OCI-LY7 (cell line): Measurements from ENCODE around the gene GATA5. TPM values are rescaled to one million over a fixed set of nuclear protein-coding genes. Genes with fewer than 3 reads are reported as not detected.

Source experiments
- BruUV-seq: library from RNA; stranded (reverse); fragments of 400-500 nt; replicated peaks from 2 replicates; lab custom pipeline; 2021; lab: Mats Ljungman, UMichigan
- CTCF ChIA-PET: fragments of 300-600 bp; sonication (Branson Sonifier 250); formaldehyde crosslinking; loops from one replicate; lab custom pipeline; 2022; ENCODE audit warnings: antibody characterized with exemption; ENCODE audit not compliant: unreplicated experiment; lab: Charles Lee
- POLR2A ChIA-PET: fragments of 300-600 bp; sonication (Branson Sonifier 250); formaldehyde crosslinking; loops from one replicate; lab custom pipeline; 2022; ENCODE audit warnings: antibody characterized with exemption; lab: Charles Lee
- DNase-seq: peaks from one replicate; pipeline ENCODE4 v3.0.0-alpha.2; 2015; ENCODE audit warnings: low spot score
- H2AFZ ChIP-seq: fragments of 200-600 bp; sonication (generic), shearing (Covaris generic); 2 replicates; pipeline ENCODE4 v1.6.1; 2014; ENCODE audit warnings: mild to moderate bottlenecking, antibody characterized with exemption, low read length, moderate library complexity
- H3K27ac ChIP-seq: fragments of 200-600 bp; sonication (generic); 2 replicates; pipeline ENCODE4 v1.5.1; 2014; ENCODE audit warnings: mixed run types, low read depth, mild to moderate bottlenecking, moderate library complexity, low read length, inconsistent platforms; ENCODE audit not compliant: poor library complexity, severe bottlenecking
- H3K36me3 ChIP-seq: fragments of 200-600 bp; sonication (generic); 2 replicates; pipeline ENCODE4 v1.6.1; 2014; ENCODE audit warnings: mild to moderate bottlenecking, antibody characterized with exemption, low read length, moderate library complexity, mixed read lengths; ENCODE audit not compliant: insufficient read depth
- H3K4me1 ChIP-seq: fragments of 200-600 bp; sonication (generic); 2 replicates; pipeline ENCODE4 v1.5.1; 2014; ENCODE audit warnings: mild to moderate bottlenecking, low read length; ENCODE audit not compliant: insufficient read depth, poor library complexity, severe bottlenecking
- H3K4me2 ChIP-seq: fragments of 200-600 bp; sonication (generic); 2 replicates; pipeline ENCODE4 v1.6.1; 2014; ENCODE audit warnings: mild to moderate bottlenecking, low read length
- H3K4me3 ChIP-seq: fragments of 200-600 bp; sonication (generic); 2 replicates; pipeline ENCODE4 v1.5.1; 2014; ENCODE audit warnings: mild to moderate bottlenecking, low read depth, low read length; ENCODE audit not compliant: poor library complexity, severe bottlenecking
- H3K79me2 ChIP-seq: fragments of 200-600 bp; sonication (generic); 2 replicates; pipeline ENCODE4 v1.6.1; 2016; ENCODE audit warnings: low read depth, mild to moderate bottlenecking, low read length, moderate library complexity, mixed read lengths; ENCODE audit not compliant: insufficient read depth
- H3K9me2 ChIP-seq: fragments of 200-600 bp; sonication (generic); 2 replicates; pipeline ENCODE4 v1.6.1; 2016; ENCODE audit warnings: mild to moderate bottlenecking, low read length, mixed read lengths; ENCODE audit not compliant: insufficient read depth
- H3K9me3 ChIP-seq: fragments of 200-600 bp; sonication (generic); 2 replicates; pipeline ENCODE4 v1.6.1; 2014; ENCODE audit warnings: mild to moderate bottlenecking, mixed run types, low read length, mixed read lengths
- H4K20me1 ChIP-seq: fragments of 200-600 bp; sonication (generic); 2 replicates; pipeline ENCODE4 v1.6.1; 2014; ENCODE audit warnings: mild to moderate bottlenecking, antibody characterized with exemption, low read length, moderate library complexity, mixed read lengths; ENCODE audit not compliant: insufficient read depth
- EZH2phosphoT487 ChIP-seq: fragments of 200-600 bp; sonication (generic); IDR thresholded peaks from 2 replicates; pipeline ENCODE4 v1.6.1; 2018; ENCODE audit warnings: low read depth, borderline replicate concordance, mild to moderate bottlenecking, mixed run types, antibody characterized with exemption, low read length, moderate library complexity, mixed read lengths
- intact Hi-C: fragments of 100-400 bp; cut with micrococcal nuclease; formaldehyde crosslinking; loops from one replicate; pipeline ENCODE4 v1.10.0; 2022; ENCODE audit not compliant: unreplicated experiment
- total RNA-seq, 2 experiments: library from RNA; depleted of rRNA in 1 of 2; stranded (reverse); fragments of >200 nt in 1 of 2; shearing (Covaris generic) in 1 of 2; gene quantifications; 2 replicates each; pipeline ENCODE4 v1.2.3, GENCODE V29; 2014 to 2022
- TF ChIP-seq, protein P1 (sequence below): fragments of 200-600 bp; sonication (generic); conservative IDR thresholded peaks from 2 replicates; pipeline ENCODE4 v1.5.1; 2014; ENCODE audit warnings: mild to moderate bottlenecking, antibody characterized with exemption, low read length, moderate library complexity, mixed read lengths

The GATA5 gene
- total RNA-seq, 2 experiments from 2014 or later: not detected

DNA sequence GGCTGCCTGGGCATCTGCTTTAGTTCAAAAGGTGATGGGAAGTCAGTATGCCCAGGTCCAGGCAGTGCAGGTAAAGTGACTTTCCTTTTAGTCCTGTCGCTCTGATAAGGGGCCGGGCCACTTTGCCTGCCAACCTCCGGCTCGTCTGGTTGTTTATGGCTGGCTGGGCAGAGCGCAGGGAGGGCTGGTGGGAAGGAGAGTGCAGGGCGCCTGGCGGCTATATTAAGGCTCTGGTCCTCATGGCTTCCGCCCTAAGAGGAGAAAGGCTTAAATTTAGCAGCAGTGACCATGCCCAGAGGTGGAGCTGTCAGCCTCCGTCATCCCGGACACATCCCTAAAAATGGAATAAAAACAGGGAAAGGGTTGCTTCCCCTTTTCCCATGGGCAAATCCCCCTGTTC is 14.6 kb downstream of the GATA5 start:
- no peak overlapping the region for H3K27ac ChIP-seq
- ChIA-PET CTCF (no interaction called here), POLR2A (no interaction called here)
- H3K4me3 ChIP-seq: no peak overlapping the region
- H4K20me1 ChIP-seq: no peaks in the 10 kb centered on the region
- intact Hi-C loops: no loop called here
- no peak overlapping the region for H2AFZ ChIP-seq
- H3K4me2 ChIP-seq: no peak overlapping the region
- no peaks in the 10 kb centered on the region for H3K4me1 ChIP-seq
- no peaks in the 10 kb centered on the region for H3K36me3 ChIP-seq
- no peak for TF ChIP-seq EZH2phosphoT487
- TF ChIP-seq, protein P1, sequence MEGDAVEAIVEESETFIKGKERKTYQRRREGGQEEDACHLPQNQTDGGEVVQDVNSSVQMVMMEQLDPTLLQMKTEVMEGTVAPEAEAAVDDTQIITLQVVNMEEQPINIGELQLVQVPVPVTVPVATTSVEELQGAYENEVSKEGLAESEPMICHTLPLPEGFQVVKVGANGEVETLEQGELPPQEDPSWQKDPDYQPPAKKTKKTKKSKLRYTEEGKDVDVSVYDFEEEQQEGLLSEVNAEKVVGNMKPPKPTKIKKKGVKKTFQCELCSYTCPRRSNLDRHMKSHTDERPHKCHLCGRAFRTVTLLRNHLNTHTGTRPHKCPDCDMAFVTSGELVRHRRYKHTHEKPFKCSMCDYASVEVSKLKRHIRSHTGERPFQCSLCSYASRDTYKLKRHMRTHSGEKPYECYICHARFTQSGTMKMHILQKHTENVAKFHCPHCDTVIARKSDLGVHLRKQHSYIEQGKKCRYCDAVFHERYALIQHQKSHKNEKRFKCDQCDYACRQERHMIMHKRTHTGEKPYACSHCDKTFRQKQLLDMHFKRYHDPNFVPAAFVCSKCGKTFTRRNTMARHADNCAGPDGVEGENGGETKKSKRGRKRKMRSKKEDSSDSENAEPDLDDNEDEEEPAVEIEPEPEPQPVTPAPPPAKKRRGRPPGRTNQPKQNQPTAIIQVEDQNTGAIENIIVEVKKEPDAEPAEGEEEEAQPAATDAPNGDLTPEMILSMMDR: no peak
- H3K9me3 ChIP-seq: no peaks in the 10 kb centered on the region
- no TSS peak for BruUV-seq
- H3K79me2 ChIP-seq: no peaks in the 10 kb centered on the region
- no peak for DNase-seq
- no peaks in the 10 kb centered on the region for H3K9me2 ChIP-seq

DNA sequence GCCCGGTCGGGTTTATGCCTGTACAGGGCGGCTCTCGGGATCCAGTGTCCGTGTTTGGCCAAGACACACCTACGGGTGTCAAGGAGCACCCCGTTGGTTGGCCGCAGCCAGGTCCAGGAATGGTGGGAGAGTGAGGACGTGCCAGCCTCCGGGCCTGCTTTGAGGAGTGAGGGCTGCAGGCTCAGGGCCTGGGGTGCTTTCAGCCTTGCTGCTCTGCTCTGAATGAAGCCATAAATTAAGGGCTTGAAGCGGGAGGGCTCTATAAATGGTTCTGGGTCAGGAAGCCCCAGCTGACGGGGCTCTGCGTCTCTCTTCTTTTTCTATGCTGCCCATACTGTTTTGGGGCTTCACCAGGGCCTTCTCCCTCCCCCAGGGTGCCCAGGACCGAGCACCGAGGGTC is 15.1 kb downstream of the GATA5 start:
- Histone ChIP-seq H3K4me2 (no peak overlapping the region), H4K20me1 (no peaks in the 10 kb centered on the region), H3K27ac (no peak overlapping the region), H3K9me3 (no peaks in the 10 kb centered on the region), H3K9me2 (no peaks in the 10 kb centered on the region), H3K4me1 (no peaks in the 10 kb centered on the region), H2AFZ (no peak overlapping the region), H3K4me3 (no peak overlapping the region), H3K79me2 (no peaks in the 10 kb centered on the region), H3K36me3 (no peaks in the 10 kb centered on the region)
- intact Hi-C loops: no loop called here
- DNase-seq: no peak
- ChIA-PET CTCF (no interaction called here), POLR2A (no interaction called here)
- no TSS peak for BruUV-seq
- no peak for TF ChIP-seq EZH2phosphoT487
- TF ChIP-seq, protein P1: no peak

DNA sequence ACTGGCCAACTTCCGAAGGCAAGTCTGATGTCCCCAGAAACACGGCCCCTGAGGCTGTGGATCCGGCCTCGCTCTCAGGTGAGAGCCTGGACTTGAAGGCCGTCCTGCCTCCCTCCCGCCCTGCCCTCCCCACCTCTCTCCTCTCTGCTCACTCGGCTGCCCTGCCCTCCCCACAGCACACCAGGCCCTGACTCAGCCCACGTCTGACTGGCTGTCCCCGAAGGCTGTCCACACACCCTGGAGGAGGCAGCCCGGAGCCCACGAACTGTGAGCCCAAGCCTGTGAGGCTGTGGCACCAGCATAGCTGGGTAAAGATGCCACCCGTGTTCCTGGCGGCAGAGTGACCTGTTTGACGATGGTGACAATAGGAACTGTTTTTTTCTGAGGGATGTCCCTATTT is 16.3 kb downstream of the GATA5 start:
- no peak for DNase-seq
- no peak for TF ChIP-seq EZH2phosphoT487
- TF ChIP-seq, protein P1: no peak
- Histone ChIP-seq H3K9me3 (no peaks in the 10 kb centered on the region), H3K27ac (no peak overlapping the region), H3K4me3 (no peak overlapping the region), H3K4me1 (no peaks in the 10 kb centered on the region), H3K9me2 (no peaks in the 10 kb centered on the region), H3K36me3 (no peaks in the 10 kb centered on the region), H3K4me2 (no peak overlapping the region), H4K20me1 (no peaks in the 10 kb centered on the region), H2AFZ (no peak overlapping the region), H3K79me2 (no peaks in the 10 kb centered on the region)
- no TSS peak for BruUV-seq
- CTCF ChIA-PET: no interaction called here
- POLR2A ChIA-PET: no interaction called here
- intact Hi-C loops: no loop called here
